Dendritic cell treated with granulocyte-macrophage colony-stimulating factor and Interleukin-4, amounts not matched to agents 40 ng/mL and 50 ng/mL, for 4 days (primary cell): ENCODE data around the gene RASA3.

Source experiments
- H3K27ac Mint-ChIP-seq: one replicate; pipeline ENCODE4 v1.8.0; 2022; ENCODE audit warnings: mild to moderate bottlenecking, mixed read lengths
- H3K27me3 Mint-ChIP-seq: one replicate; pipeline ENCODE4 v1.8.0; 2022; ENCODE audit warnings: mild to moderate bottlenecking, mixed read lengths
- H3K36me3 Mint-ChIP-seq: one replicate; pipeline ENCODE4 v1.8.0; 2022; ENCODE audit warnings: low read depth, mixed read lengths
- H3K4me1 Mint-ChIP-seq: one replicate; pipeline ENCODE4 v1.8.0; 2022; ENCODE audit warnings: low read depth, mixed read lengths
- H3K4me3 Mint-ChIP-seq: one replicate; pipeline ENCODE4 v1.8.0; 2022; ENCODE audit warnings: mild to moderate bottlenecking, moderate library complexity, mixed read lengths
- H3K9me3 Mint-ChIP-seq: one replicate; pipeline ENCODE4 v1.8.0; 2022; ENCODE audit warnings: mixed read lengths
- intact Hi-C: fragments of 100-400 bp; cut with micrococcal nuclease; formaldehyde crosslinking; loops from one replicate; pipeline ENCODE4 v1.15.0; 2022

Gene RASA3

DNA sequence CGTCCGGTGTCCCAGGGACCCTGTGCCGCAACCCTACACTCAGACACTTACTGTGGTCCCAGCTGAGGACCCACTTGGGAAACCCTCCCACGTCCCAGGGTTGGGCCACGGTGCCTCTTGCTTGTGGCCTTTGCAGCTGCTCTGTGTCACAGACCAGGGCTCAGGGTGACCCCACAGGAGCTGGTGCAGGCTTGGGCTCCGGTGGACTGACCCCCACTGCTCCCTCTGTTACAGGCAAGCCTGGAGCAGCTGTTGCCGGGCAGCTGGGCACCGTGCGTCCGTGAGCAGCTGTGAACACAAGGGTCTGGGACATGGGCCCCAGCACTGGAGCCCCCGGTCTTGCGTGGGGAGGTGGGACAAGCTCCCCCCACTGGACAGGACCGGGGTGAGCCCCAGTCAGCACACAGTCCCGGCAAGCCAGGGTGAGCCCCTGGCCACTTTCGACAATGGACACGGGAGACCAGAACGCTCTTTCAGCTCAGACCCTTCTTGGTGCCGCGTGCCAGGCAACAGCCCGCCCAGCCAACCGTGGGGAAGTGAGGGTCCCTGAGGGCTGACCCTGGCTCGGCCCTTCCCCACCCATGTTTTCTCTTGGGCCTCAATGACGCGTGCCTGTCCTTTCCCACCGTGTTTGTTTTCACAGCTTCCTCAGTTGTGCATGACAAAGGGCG, 92.8 kb downstream of the RASA3 start:
- peaks cover 2% of the 10 kb centered on the region for H3K27me3 Mint-ChIP-seq
- no peak overlapping the region for H3K27ac Mint-ChIP-seq
- intact Hi-C loops = no loop called here
- H3K4me3 Mint-ChIP-seq = no peak overlapping the region
- H3K9me3 Mint-ChIP-seq = no peaks in the 10 kb centered on the region
- peaks cover 43% of the 10 kb centered on the region for H3K4me1 Mint-ChIP-seq
- peaks cover 85% of the 10 kb centered on the region for H3K36me3 Mint-ChIP-seq

DNA sequence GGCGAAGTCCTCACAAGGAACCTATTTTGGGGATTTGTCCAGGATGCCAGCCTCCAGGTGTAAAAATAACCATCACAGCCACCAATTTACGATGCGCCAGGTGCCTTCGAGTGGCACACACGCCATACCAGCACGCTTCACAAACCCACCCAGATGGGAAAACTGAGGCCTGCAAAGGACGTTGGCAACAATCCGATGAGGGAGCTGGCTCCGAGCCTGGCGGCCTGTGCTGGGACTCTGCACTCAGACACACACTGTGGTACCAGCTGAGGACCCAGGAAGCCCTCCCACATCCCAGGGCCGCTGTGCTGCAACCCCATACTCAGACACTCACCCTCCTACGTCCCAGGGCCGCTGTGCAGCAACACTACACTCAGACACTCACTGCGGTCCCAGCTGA, 93.5 kb downstream of the RASA3 start:
- intact Hi-C loops = no loop called here

DNA sequence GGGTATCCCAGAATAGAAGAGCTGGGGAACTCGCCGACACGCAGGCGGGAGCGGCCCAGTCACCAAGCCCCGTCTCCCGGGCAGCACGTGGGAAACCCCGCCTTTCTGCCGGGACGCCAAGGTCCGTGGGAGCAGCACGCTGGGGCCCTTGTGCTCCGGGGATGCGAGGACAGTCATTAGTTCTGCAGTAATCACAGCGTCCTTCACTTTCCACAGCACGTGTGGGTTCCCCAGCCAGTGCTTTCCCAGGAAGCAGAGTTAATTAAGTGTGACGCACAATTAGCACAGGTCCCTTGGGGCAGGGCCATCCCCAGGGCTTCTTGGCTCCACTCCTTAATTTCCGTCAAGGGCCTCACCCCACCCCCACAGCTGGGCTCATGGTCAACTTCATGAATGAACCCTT, 94.2 kb downstream of the RASA3 start:
- peaks cover 46% of the 10 kb centered on the region for H3K4me1 Mint-ChIP-seq
- peaks cover 91% of the 10 kb centered on the region for H3K36me3 Mint-ChIP-seq

More for the DNA sequence above, 93.5 kb downstream of the RASA3 start:
- Mint-ChIP-seq H3K9me3 (no peaks in the 10 kb centered on the region), H3K4me3 (no peak overlapping the region), H3K4me1 (peaks cover 45% of the 10 kb centered on the region), H3K27ac (no peak overlapping the region), H3K27me3 (no peaks in the 10 kb centered on the region), H3K36me3 (peaks cover 90% of the 10 kb centered on the region)

DNA sequence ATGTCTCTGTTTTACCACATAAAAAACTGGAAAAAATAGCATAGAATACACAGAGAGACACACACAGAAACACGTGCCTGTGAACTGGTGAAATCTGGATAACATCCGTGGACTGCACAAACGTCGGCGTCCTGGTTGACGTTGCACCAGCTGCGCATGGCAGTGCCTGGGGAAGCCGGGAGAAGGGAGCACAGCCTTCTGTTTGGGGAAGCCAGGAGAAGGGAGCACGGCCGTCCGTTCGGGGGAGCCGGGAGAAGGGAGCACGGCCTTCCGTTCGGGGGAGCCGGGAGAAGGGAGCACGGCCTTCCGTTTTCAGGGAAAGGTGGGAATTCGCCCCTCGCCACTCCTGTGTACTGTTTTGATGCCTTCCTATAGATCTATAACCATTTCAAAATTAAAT, 94.7 kb downstream of the RASA3 start:
- Mint-ChIP-seq H3K36me3 (peaks cover 86% of the 10 kb centered on the region), H3K27ac (no peak overlapping the region)

More for the DNA sequence above, 94.2 kb downstream of the RASA3 start:
- Mint-ChIP-seq H3K27me3 (no peaks in the 10 kb centered on the region), H3K27ac (no peak overlapping the region), H3K4me3 (no peak overlapping the region), H3K9me3 (no peaks in the 10 kb centered on the region)
- intact Hi-C loops = no loop called here

DNA sequence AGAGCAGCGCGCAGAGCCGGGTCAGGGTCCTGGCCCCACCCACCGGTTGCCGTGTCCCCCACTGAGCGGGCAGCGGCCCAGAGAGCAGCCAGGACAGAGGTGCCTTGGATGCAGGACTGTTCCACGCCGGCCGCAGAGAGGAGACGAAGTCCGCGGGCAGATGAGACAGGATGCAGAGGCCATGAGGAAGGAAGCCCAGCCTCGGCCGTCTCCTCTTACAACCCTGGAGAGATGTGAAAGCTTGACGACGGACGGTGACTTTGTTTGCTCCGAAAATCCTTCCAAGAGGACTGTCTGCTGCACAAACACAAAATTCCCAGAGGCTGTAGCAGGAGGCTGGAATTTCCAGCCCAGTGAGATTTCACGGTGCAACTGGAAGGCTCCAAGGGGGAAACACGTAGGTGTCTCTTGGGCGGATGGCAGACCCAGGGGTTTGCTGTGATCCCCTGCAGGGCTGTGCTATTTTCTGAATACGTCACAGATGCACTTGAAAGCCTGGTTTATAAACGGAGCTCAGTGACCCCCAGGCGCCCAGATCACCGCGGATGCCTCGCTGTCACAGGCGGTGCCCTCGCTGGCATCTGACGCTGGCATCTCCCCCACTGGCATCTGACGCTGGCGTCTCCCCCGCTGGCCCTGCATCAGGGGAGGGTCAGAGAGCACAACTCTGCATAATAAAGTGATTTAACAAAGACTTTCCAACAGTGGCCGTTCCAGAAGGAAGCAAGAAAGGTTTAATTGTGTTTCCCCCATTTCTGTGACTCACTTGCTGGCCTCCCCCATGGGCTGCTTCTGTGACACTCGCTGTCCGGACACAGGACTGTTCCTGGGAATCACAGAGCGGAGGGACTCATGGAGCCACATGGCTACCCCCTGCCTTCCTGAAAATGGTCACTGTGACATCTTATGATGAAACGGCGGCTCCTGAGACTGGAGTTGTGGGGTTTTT, 96.6 kb downstream of the RASA3 start:
- Mint-ChIP-seq H3K27ac (peak overlapping the region; percentile 17), H3K4me1 (peaks cover 42% of the 10 kb centered on the region), H3K36me3 (peaks cover 82% of the 10 kb centered on the region), H3K4me3 (no peak overlapping the region), H3K9me3 (no peaks in the 10 kb centered on the region), H3K27me3 (no peaks in the 10 kb centered on the region)
- intact Hi-C loops = no loop called here

More for the DNA sequence above, 94.7 kb downstream of the RASA3 start:
- Mint-ChIP-seq H3K9me3 (no peaks in the 10 kb centered on the region), H3K27me3 (no peaks in the 10 kb centered on the region), H3K4me3 (no peak overlapping the region), H3K4me1 (peaks cover 42% of the 10 kb centered on the region)
- intact Hi-C loops = no loop called here

DNA sequence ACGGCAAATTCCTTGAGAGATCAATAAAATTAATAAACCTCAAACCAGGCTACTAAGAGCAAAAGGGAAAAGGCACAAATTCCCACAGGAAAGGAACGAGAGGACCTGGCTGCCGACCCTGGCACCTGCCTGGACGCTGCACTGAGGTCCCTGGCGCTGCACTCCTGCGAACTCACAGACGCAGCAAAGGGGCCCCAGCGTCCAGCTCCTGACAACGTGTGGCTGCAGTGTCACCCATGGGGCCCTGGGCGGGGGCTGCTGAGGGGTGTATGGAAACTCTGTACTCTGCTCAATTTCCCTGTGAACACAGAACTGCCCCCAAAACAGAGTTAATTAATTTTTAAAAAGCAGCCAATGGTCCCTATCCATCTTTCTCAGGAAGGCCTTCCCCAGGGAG, 97.2 kb downstream of the RASA3 start:
- intact Hi-C loops = no loop called here
- Mint-ChIP-seq H3K9me3 (no peaks in the 10 kb centered on the region), H3K27ac (no peak overlapping the region), H3K36me3 (peaks cover 81% of the 10 kb centered on the region), H3K4me1 (peaks cover 48% of the 10 kb centered on the region), H3K4me3 (no peak overlapping the region), H3K27me3 (no peaks in the 10 kb centered on the region)

DNA sequence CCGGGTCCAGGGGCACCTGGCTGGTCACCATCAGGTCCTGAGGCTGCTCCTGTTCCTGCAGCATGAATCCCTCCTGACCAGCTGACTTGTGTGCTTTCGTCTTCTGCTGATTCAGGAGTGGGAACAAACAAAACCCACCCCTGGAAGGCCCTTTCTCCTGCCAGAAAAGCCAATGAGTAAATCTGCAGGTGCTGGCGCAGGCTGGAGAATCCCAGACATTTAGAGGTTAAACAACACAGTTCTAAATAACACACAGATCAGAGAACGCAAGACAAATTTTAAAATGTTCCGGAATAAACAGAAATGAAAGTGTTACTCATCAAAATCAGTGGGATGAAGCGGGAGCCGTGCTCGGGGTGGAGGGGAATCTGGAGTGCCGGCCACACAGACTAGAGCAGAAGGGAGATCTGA, 97.9 kb downstream of the RASA3 start:
- intact Hi-C loops = no loop called here
- Mint-ChIP-seq H3K4me1 (peaks cover 52% of the 10 kb centered on the region), H3K27ac (peak overlapping the region; percentile 21), H3K36me3 (peaks cover 82% of the 10 kb centered on the region), H3K9me3 (no peaks in the 10 kb centered on the region), H3K27me3 (no peaks in the 10 kb centered on the region), H3K4me3 (peak overlapping the region; percentile 56)

DNA sequence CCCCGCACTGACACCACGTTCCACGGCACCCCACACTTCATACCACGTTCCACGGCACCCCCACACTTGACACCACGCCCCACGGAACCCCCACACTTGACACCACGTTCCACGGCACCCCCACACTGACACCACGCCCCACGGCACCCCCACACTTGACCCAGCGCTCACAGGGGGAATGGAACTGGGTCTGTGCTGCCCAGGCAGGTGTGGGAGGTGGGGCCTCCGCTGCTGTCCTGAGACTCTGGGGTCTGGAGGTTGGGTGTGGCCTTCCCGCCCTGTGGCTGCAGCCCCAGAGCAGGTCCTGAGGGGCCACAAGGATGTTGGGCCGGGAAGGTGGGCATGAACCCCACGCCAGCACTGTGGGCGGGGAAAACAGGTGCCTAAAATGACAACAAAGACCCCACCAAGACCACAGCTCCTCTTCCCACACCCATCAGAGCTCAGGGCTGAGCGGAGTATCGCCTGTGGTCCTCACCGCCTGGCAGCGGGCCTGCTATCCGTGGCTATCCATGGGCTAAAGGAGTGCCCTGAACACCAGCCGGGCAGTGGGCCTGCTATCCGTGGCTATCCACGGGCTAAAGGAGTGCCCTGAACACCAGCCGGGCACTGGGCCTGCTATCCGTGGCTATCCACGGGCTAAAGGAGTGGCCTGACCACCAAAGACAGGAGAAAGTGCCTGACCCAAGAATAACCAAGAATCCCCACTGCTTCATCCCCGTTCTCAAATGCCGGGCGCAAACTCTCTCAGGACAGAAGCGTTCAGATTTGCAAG, 98.7 kb downstream of the RASA3 start:
- Mint-ChIP-seq H3K27ac (peak overlapping the region; percentile 21), H3K4me3 (no peak overlapping the region), H3K4me1 (peaks cover 52% of the 10 kb centered on the region), H3K36me3 (peaks cover 79% of the 10 kb centered on the region), H3K27me3 (no peaks in the 10 kb centered on the region), H3K9me3 (no peaks in the 10 kb centered on the region)
- intact Hi-C loops = no loop called here

DNA sequence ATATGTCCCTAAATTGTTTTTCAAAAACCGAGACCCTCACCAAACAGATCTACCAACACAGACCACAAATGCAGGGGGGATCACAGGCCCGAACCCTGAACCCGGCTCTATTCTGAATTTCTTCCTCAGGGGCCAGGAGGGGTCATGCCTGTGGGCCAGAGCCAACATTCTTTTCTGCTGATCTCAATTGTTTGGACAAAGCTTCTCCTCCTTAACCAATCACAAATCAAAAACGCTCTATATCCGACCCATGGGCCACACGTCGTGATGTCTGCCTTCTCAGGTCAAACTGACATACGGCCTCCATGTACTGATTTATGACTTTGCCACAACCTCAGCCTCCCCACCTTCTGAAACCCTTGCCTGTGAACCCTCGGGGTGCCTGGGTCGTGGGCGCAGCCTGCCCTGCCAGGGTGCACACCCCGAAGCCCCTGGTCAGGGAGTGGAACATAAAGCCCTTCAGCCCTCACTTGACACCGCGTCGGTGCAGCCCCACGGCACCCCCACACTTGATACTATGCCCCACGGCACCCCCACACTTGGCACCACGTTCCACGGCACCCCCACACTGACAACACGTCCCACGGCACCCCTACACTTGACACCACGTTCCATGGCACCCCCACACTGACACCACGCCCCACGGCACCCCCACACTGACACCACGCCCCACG, 100.2 kb downstream of the RASA3 start:
- Mint-ChIP-seq H3K36me3 (peaks cover 77% of the 10 kb centered on the region), H3K27me3 (no peaks in the 10 kb centered on the region), H3K4me3 (no peak overlapping the region), H3K9me3 (no peaks in the 10 kb centered on the region), H3K4me1 (peaks cover 49% of the 10 kb centered on the region), H3K27ac (no peak overlapping the region)
- intact Hi-C loops = no loop called here

DNA sequence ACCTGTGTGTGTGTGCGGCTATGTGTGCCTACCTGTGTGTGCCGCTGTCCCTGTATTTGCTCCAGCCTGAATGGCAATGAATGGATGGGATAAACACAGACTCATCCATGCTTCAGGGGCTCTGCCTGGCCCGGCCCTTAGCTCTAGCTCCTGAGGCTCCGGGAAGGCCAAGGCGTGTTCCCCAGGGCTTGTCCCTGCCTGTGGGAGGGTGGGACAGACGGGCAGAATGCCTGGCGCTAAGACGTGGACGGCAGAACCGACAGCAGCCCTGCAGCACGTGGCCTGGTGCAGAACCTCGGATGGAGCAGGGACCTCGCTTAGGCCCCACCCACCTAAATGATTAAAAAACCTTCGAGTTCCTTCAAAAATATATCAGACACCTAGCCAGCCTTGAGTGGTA, 100.8 kb downstream of the RASA3 start:
- H3K9me3 Mint-ChIP-seq = no peaks in the 10 kb centered on the region
- intact Hi-C loops = no loop called here
- H3K4me1 Mint-ChIP-seq = peaks cover 42% of the 10 kb centered on the region
- H3K27ac Mint-ChIP-seq = no peak overlapping the region
- H3K36me3 Mint-ChIP-seq = peaks cover 77% of the 10 kb centered on the region
- H3K4me3 Mint-ChIP-seq = no peak overlapping the region
- H3K27me3 Mint-ChIP-seq = no peaks in the 10 kb centered on the region

DNA sequence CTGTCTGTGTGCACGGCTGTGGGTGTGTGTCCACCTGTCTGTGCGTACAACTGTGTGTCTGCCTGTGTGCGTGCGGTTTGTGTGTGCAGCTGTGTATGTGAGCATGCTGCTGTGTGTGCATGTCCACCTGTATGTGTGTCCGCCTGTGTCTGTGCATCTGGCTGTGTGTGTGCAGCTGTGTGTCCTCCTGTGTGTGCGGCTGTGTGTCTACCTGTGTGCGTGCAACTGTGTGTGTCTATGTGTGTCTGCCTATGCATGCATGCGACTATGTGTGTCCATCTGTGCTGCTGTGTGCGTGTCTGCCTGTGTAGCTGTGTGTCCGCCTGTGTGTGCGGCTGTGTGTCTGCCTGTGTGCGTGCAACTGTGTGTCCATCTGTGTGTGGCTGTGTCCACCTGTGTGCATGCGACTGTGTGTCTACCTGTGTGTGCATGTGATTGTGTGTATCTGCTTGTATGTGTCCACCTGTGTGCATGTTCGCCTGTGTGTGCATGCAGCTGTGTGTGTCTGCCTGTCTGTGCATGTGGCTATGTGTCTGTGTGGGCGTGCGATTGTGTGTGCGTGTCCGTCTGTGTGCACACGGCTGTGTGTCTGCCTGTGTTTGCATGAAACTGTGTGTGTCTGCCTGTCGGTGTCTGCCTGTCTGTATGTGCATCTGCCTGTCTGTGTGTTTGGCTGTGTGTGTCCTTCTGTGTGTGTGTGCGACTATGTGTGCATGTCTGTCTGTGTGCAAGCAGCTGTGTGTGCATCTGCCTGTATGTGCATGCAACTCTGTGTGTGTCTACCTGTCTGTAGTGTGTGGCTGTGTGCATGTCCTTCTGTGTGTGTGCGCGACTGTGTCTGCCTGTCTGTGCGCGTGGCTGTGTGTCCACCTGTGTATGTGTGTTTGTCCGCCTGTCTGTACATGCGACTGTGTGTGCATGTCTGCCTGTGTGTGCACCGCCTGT, 101.5 kb downstream of the RASA3 start:
- Mint-ChIP-seq H3K9me3 (no peaks in the 10 kb centered on the region), H3K4me1 (peaks cover 35% of the 10 kb centered on the region), H3K27ac (no peak overlapping the region), H3K4me3 (no peak overlapping the region), H3K36me3 (peaks cover 77% of the 10 kb centered on the region), H3K27me3 (no peaks in the 10 kb centered on the region)
- intact Hi-C loops = no loop called here

DNA sequence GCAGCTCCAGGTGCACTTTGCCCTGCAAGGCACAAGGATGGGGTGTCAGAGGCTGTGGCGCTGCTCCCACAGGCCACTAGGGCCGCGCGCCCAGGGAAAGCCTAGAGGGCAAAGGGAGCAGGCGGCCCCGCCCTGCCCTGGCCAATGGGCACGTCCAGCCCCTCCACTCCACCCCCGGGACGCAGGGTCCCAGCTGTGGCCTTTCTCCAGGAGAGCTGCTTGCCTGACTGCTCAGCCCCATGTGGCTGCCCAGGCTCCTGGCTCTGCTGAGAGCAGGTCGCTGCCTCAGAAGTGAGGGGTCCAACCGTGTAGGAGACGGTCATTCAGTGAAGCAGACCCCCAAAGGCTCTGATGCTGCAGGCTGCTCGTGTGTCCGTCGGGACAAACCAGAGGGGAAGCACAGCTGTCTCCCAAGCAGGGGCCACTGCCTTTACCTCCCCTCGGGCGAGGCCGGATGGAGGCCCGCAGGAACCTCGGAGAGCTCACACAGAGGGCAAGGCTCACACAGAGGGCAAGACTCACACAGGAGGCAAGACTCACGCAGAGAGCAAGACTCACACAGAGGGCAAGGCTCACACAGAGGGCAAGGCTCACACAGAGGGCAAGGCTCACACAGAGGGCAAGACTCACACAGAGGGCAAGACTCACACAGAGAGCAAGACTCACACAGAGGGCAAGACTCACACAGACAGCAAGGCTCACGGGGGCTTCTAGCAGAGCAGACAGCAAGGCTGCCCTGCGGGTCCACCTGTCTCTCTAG, 102.4 kb downstream of the RASA3 start:
- Mint-ChIP-seq H3K36me3 (peaks cover 77% of the 10 kb centered on the region), H3K4me3 (no peak overlapping the region)

More for the DNA sequence above, 102.4 kb downstream of the RASA3 start:
- Mint-ChIP-seq H3K27me3 (no peaks in the 10 kb centered on the region), H3K9me3 (no peaks in the 10 kb centered on the region), H3K27ac (no peak overlapping the region), H3K4me1 (peaks cover 35% of the 10 kb centered on the region)
- intact Hi-C loops = no loop called here
